Sigmoid colon (tissue), 7 donors: ENCODE results near the gene RHOC. TPM values are rescaled to one million over a fixed set of nuclear protein-coding genes. Genes with fewer than 3 reads are reported as not detected.
"Not testable (repeated sequence)": the region's sequence is repeated elsewhere in the genome, so short reads cannot be mapped to it uniquely, and the experiment has no call there.

ENCODE experiments used
- DNase-seq: peaks from one replicate; pipeline ENCODE4 v3.0.0-alpha.2; 2019
- H3K27ac ChIP-seq, 4 donors: fragments of 200-600 bp; sonication (generic); one replicate each; pipeline ENCODE4 v1.5.1; 2016 to 2019; ENCODE audit warnings: mild to moderate bottlenecking in 1 of 4
- H3K27me3 ChIP-seq, 3 donors: fragments of 200-600 bp; sonication (generic); one replicate each; pipeline ENCODE4 v1.5.1; 2019; ENCODE audit warnings: mild to moderate bottlenecking in 1 of 3
- H3K36me3 ChIP-seq, 4 donors: fragments of 200-600 bp; sonication (generic); one replicate each; pipeline ENCODE4 v1.5.1; 2016 to 2019
- H3K4me1 ChIP-seq, 4 donors: fragments of 200-600 bp; sonication (generic); one replicate each; pipeline ENCODE4 v1.5.1; 2017 to 2019
- H3K4me3 ChIP-seq, 4 donors: fragments of 200-600 bp; sonication (generic); one replicate each; pipeline ENCODE4 v1.5.1; 2017 to 2019; ENCODE audit warnings: mild to moderate bottlenecking in 2 of 4, moderate library complexity in 1 of 4
- H3K9me3 ChIP-seq, 4 donors: fragments of 200-600 bp in 3 of 4; sonication (generic) in 3 of 4; one replicate each; pipeline versions ENCODE4 v1.5.1 to v1.6.1; 2013 to 2019
- CTCF ChIP-seq, 4 experiments: fragments of 450-650 bp in 3 of 4; fragments of 200-600 bp in 1 of 4; IDR thresholded peaks; one replicate each; pipeline ENCODE4 v1.5.1; 2016 to 2019; ENCODE audit warnings: antibody characterized with exemption in 4 of 4, mild to moderate bottlenecking in 3 of 4, moderate library complexity in 2 of 4
- EP300 ChIP-seq, 4 donors: sonication (generic); formaldehyde crosslinking; IDR thresholded peaks; one replicate each; pipeline ENCODE4 v1.6.1; 2017; ENCODE audit warnings: antibody characterized with exemption in 4 of 4
- POLR2A ChIP-seq, 2 donors: fragments of 450-650 bp; IDR thresholded peaks; one replicate each; pipeline ENCODE4 v1.6.1; 2016; ENCODE audit warnings: antibody characterized with exemption in 2 of 2, mild to moderate bottlenecking in 2 of 2, moderate library complexity in 2 of 2
- POLR2AphosphoS5 ChIP-seq, 4 donors: sonication (generic); formaldehyde crosslinking; IDR thresholded peaks; one replicate each; pipeline ENCODE4 v1.6.1; 2017; ENCODE audit warnings: antibody characterized with exemption in 4 of 4
- WGBS, 2 donors: extraction: QIAGEN DNeasy Blood & Tissue Kit; methylation state at CpG; one replicate each; pipeline ENCODE4 v1.1.7; 2013; 5-methylcytosine and 5-hydroxymethylcytosine counted together
- intact Hi-C: fragments of 100-400 bp; cut with DNase I; formaldehyde crosslinking; loops from one replicate; pipeline ENCODE4 v1.15.1; 2023
- polyA plus RNA-seq, 3 donors: library from polyadenylated mRNA; stranded (reverse); fragments of 200-250 nt; gene quantifications; one replicate each; pipeline ENCODE4 v1.2.3, GENCODE V29; 2013
- total RNA-seq, 4 donors: library from RNA; depleted of rRNA; stranded (reverse); fragments of >200 nt; gene quantifications; one replicate each; pipeline ENCODE4 v1.1.0, GENCODE V29; 2016
- donor health status: healthy with polysubstance abuse.
- donor health status: Bipolar disorder and iron deficiency.
- donor health status: healthy.

Gene RHOC
- total and polyA plus RNA-seq, 7 donors, result 181 to 1,259 (median 244) TPM

GRCh38 chr1:112729909-112730308, 23.0 kb upstream of the RHOC start:
- intact Hi-C loops, result loop anchor here (5.0 kb wide), 1 partner anchor 72 kb away; no protein-coding TSS in a partner anchor
- WGBS, 2 donors, result 67 to 77% methylated on average over 1 of the region's 1 CpG
- no peaks in the 10 kb centered on the region for H3K4me1 ChIP-seq
- TF ChIP-seq POLR2AphosphoS5 (IDR thresholded peaks at IDR 0.05), result no peak
- no peak for TF ChIP-seq EP300 (IDR thresholded peaks at IDR 0.05)
- TF ChIP-seq CTCF (IDR thresholded peaks at IDR 0.05), result no peak
- TF ChIP-seq POLR2A (IDR thresholded peaks at IDR 0.05), result no peak
- H3K27ac ChIP-seq, result no peak overlapping the region
- H3K27me3 ChIP-seq, result no peaks in the 10 kb centered on the region
- no peak overlapping the region for H3K4me3 ChIP-seq
- DNase-seq, result no peak
- no peaks in the 10 kb centered on the region for H3K36me3 ChIP-seq
- H3K9me3 ChIP-seq, result no peaks in the 10 kb centered on the region

GRCh38 chr1:112729011-112729410, 22.1 kb upstream of the RHOC start:
- H3K4me3 ChIP-seq, H3K9me3 ChIP-seq, H3K27ac ChIP-seq, DNase-seq, H3K4me1 ChIP-seq, H3K27me3 ChIP-seq, intact Hi-C loops, H3K36me3 ChIP-seq: not testable (repeated sequence)
- WGBS, 2 donors, result 75 to 83% methylated on average over 3 of the region's 3 CpGs

- H3K4me1 ChIP-seq, H3K27ac ChIP-seq, H3K27me3 ChIP-seq, H3K9me3 ChIP-seq, intact Hi-C loops, H3K36me3 ChIP-seq, DNase-seq, H3K4me3 ChIP-seq: not testable (repeated sequence)
- 93% methylated on average over 33 of the region's 33 CpGs for WGBS, 2 donors
These were observed 21.5 kb upstream of the RHOC start for GRCh38 chr1:112728306-112728971.

GRCh38 chr1:112727716-112728115, 20.8 kb upstream of the RHOC start:
- Histone ChIP-seq H3K27ac (no peak overlapping the region), H3K27me3 (no peaks in the 10 kb centered on the region), H3K36me3 (no peaks in the 10 kb centered on the region), H3K4me1 (peaks cover 0 to 5% (median 5%) of the 10 kb centered on the region in 4 donors), H3K9me3 (no peaks in the 10 kb centered on the region), H3K4me3 (no peak overlapping the region)
- intact Hi-C loops, result no loop called here
- no peak for DNase-seq
- WGBS, 2 donors, result 74 to 79% methylated on average over 2 of the region's 2 CpGs
- TF ChIP-seq POLR2A (IDR thresholded peaks at IDR 0.05) (no peak), EP300 (IDR thresholded peaks at IDR 0.05) (no peak), POLR2AphosphoS5 (IDR thresholded peaks at IDR 0.05) (no peak)

- intact Hi-C loops, result not testable (repeated sequence)
These were observed 17.3 kb upstream of the RHOC start for GRCh38 chr1:112724240-112724639.

GRCh38 chr1:112723511-112723839, 16.5 kb upstream of the RHOC start:
- no peak for TF ChIP-seq POLR2AphosphoS5 (IDR thresholded peaks at IDR 0.05)
- no peak for TF ChIP-seq EP300 (IDR thresholded peaks at IDR 0.05)
- no peak for TF ChIP-seq CTCF (IDR thresholded peaks at IDR 0.05)
- no peak for TF ChIP-seq POLR2A (IDR thresholded peaks at IDR 0.05)
- 82 to 88% methylated on average over 8 of the region's 8 CpGs for WGBS, 2 donors
- DNase-seq, result no peak
- H3K4me1 ChIP-seq, result peaks cover 0 to 17% (median 16%) of the 10 kb centered on the region in 4 donors
- no peaks in the 10 kb centered on the region for H3K36me3 ChIP-seq
- no peaks in the 10 kb centered on the region for H3K9me3 ChIP-seq
- H3K4me3 ChIP-seq, result no peak overlapping the region
- intact Hi-C loops, result no loop called here
- no peak overlapping the region for H3K27ac ChIP-seq
- peaks cover 0 to 6% (median 0%) of the 10 kb centered on the region in 3 donors for H3K27me3 ChIP-seq

More at GRCh38 chr1:112724240-112724639, 17.3 kb upstream of the RHOC start:
- H3K4me3 ChIP-seq, H3K27ac ChIP-seq, H3K27me3 ChIP-seq, H3K36me3 ChIP-seq, H3K9me3 ChIP-seq, DNase-seq: not testable (repeated sequence)
- peaks cover 0 to 10% (median 10%) of the 10 kb centered on the region in 4 donors for H3K4me1 ChIP-seq
- 94% methylated on average over 2 of the region's 4 CpGs for WGBS, 2 donors
